LNCAP (cell line): ENCODE measurements around the gene GALNTL6.

Experiments
- CTCF ChIP-seq: fragments of 450-650 bp; IDR thresholded peaks from 2 replicates; pipeline ENCODE4 v1.5.1; 2017; ENCODE audit warnings: mild to moderate bottlenecking

Gene GALNTL6

GRCh38 chr4:172851534-172851933 lies 1038.3 kb downstream of the GALNTL6 start:
- no peak for TF ChIP-seq CTCF

DNA sequence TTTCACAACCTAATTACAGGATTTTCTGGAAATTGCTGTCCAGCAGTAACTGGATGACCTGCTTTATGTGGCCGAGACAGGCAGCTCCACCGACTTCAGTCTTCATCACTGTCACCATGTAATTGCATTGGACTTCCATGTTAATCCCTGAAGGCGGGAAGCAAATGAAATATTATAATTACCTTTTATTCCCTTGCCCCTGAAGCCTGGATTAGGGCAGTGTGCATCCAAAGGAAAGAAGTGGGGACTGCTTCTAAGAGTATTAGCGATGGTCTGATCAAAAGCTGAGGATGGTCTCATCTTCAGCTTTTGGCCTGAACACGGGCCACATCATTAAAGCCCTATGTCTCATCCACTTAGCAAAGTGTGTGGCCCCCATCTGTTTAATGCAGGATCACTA lies 1043.8 kb downstream of the GALNTL6 start:
- TF ChIP-seq CTCF, result no peak

GRCh38 chr4:172858731-172859230 lies 1045.6 kb downstream of the GALNTL6 start:
- TF ChIP-seq CTCF, result no peak

GRCh38 chr4:172865103-172865502 lies 1051.9 kb downstream of the GALNTL6 start:
- TF ChIP-seq CTCF, result no peak

DNA sequence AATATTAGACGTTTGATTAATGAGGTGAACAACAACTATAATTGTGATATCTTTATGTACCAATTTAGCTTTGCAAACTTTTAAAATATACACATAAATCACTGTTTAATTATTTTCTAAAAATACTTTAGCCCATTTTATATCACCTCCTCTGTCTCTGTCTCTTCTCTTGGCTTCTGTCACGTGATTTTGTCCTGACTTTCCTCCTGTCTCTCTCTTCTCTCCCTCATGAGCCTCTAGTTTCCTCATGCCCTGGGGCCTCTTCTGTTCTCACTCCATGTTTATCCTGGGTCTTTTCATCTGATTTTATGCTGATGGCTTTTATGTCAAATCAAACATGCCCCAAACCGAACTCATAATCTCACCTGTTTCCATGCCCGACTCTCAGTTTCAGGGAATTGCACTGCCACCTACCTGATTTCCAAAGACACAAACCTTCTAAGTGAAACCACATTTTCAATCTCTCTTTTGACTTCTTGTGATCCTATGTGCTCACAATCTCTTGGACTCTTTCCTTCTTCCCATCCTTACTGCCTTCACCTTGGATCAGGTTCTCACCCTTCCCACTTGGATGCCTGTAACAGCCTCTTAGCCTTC lies 1052.4 kb downstream of the GALNTL6 start:
- TF ChIP-seq CTCF, result no peak; the same call in 1 of the 2 replicates

- no peak for TF ChIP-seq CTCF
Observed at GRCh38 chr4:172866421-172866820, 1053.2 kb downstream of the GALNTL6 start.

- no peak for TF ChIP-seq CTCF
Observed at GRCh38 chr4:172867835-172868234, 1054.6 kb downstream of the GALNTL6 start.

- TF ChIP-seq CTCF, result no peak
Observed at GRCh38 chr4:172868271-172868670, 1055.1 kb downstream of the GALNTL6 start.
